ENCODE measurements around the gene RAP2C. TPM values are rescaled to one million over a fixed set of nuclear protein-coding genes. Genes with fewer than 3 reads are reported as not detected.

The RAP2C gene
- total RNA-seq, 1 donor from 2014 or later: 49.8 TPM

DNA sequence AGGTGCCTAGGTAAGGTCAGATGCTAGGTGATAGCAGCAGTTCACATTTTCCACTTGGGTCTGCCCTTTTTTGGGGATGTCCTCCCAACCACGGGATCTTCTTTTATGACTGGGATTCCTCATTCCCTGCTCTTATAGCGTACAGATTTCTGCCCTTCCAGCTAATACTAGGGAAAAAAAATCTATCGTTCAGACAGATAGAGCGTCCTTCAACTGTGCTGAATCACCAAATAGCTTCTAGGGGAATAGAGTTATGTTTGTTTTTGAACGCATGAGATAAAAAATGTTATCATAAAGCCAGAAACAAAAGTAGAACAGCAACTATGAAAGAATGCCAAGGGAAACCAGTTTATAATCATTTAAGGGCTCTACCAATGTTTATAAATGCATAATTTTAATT is 13.0 kb downstream of the RAP2C start:
- POLR2A ChIA-PET: interaction anchor here (2.1 kb wide), 1 partner anchor 11 kb away, joined by 16 read pairs; no protein-coding TSS in a partner anchor
- H3K27ac Mint-ChIP-seq: no peak overlapping the region

DNA sequence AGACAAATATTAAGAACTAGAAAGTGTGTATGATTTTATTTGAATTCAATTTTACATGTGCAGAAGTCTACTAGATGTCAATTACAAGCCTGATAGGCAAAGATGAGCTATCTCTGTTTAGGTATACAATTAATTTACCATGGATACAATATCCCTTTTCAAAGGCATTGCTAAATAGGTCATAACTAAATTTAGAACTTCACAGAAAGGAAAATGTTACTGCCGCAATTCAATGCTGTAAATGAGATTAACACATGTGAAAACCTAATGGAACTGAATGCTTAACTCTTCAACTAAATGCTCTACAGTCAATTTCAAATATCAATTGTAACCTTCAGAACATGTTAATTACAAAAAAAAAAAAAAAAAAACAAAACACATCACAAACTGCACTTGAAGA is 14.6 kb downstream of the RAP2C start:
- CTCF ChIA-PET: no interaction called here
- peaks cover 13% of the 10 kb centered on the region for H3K4me1 Mint-ChIP-seq
- DNase-seq: no peak

More for the DNA sequence above, 13.0 kb downstream of the RAP2C start:
- no peak overlapping the region for H3K4me3 Mint-ChIP-seq
- H3K36me3 Mint-ChIP-seq (ENCODE audit: low read depth): peaks cover 27% of the 10 kb centered on the region
- intact Hi-C loops (cut with micrococcal nuclease): no loop called here
- no peaks in the 10 kb centered on the region for H3K9me3 Mint-ChIP-seq
- DNase-seq: no peak
- no peak for ATAC-seq (ENCODE audit: low read depth)
- no peaks in the 10 kb centered on the region for H3K27me3 Mint-ChIP-seq
- H3K4me1 Mint-ChIP-seq: peaks cover 26% of the 10 kb centered on the region
- CTCF ChIA-PET: no interaction called here
- TF ChIP-seq, protein P1, sequence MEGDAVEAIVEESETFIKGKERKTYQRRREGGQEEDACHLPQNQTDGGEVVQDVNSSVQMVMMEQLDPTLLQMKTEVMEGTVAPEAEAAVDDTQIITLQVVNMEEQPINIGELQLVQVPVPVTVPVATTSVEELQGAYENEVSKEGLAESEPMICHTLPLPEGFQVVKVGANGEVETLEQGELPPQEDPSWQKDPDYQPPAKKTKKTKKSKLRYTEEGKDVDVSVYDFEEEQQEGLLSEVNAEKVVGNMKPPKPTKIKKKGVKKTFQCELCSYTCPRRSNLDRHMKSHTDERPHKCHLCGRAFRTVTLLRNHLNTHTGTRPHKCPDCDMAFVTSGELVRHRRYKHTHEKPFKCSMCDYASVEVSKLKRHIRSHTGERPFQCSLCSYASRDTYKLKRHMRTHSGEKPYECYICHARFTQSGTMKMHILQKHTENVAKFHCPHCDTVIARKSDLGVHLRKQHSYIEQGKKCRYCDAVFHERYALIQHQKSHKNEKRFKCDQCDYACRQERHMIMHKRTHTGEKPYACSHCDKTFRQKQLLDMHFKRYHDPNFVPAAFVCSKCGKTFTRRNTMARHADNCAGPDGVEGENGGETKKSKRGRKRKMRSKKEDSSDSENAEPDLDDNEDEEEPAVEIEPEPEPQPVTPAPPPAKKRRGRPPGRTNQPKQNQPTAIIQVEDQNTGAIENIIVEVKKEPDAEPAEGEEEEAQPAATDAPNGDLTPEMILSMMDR (IDR thresholded peaks at IDR 0.05): no peak

DNA sequence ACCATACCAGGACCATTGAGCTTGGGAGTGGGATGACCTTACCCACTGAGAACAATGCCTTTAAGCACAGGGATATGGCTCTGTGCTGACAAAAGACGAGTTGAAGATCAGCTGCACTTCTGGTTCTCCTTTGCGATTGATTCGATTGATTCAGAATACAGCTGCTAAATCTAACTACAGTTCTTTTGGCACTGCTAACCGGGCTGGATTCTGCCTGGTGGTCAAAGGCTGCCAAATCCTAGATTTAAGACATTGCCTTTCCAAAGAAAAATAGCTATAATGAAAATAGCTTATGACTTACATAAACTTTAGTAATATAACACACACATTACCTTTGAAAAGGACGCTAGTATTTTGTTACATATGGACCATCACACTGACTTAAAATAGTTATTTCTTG is 18.3 kb downstream of the RAP2C start:
- Mint-ChIP-seq H3K4me3 (no peak overlapping the region), H3K36me3 (ENCODE audit: low read depth) (peaks cover 9% of the 10 kb centered on the region), H3K27me3 (no peaks in the 10 kb centered on the region), H3K9me3 (peaks cover 5% of the 10 kb centered on the region), H3K27ac (no peak overlapping the region), H3K4me1 (no peaks in the 10 kb centered on the region)
- ChIA-PET CTCF (interaction anchor here (1.0 kb wide), 1 partner anchor 19 kb away, joined by 3 read pairs; no protein-coding TSS in a partner anchor), POLR2A (no interaction called here)
- no peak for DNase-seq
- intact Hi-C loops (cut with micrococcal nuclease): no loop called here
- TF ChIP-seq, protein P1 (IDR thresholded peaks at IDR 0.05): no peak
- ATAC-seq (ENCODE audit: low read depth): no peak

More for the DNA sequence above, 14.6 kb downstream of the RAP2C start:
- Mint-ChIP-seq H3K4me3 (no peak overlapping the region), H3K27ac (no peak overlapping the region), H3K27me3 (no peaks in the 10 kb centered on the region), H3K9me3 (no peaks in the 10 kb centered on the region), H3K36me3 (ENCODE audit: low read depth) (peaks cover 20% of the 10 kb centered on the region)
- TF ChIP-seq, protein P1 (IDR thresholded peaks at IDR 0.05): no peak
- intact Hi-C loops (cut with micrococcal nuclease): no loop called here
- POLR2A ChIA-PET: no interaction called here
- no peak for ATAC-seq (ENCODE audit: low read depth)

DNA sequence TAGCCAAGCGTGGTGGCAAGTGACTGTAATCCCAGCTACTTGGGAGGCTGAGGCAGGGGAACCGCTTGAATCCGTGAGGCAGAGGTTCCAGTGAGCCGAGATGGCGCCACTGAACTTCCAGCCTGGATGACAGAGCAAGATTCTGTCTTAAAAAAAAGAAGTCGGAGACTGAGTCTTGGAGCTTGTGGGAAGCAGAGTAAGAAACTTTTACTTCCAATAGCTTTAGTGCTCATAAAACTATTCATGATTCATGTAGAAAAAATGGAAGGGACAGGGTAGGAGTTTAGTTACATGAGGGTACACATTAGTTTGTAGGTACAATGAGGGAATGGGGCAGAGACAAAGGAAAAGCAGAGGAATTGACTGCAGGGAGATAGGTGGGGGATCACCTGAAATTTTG is 19.3 kb downstream of the RAP2C start:
- intact Hi-C loops (cut with micrococcal nuclease): no loop called here
- peaks cover 7% of the 10 kb centered on the region for H3K9me3 Mint-ChIP-seq
- H3K36me3 Mint-ChIP-seq (ENCODE audit: low read depth): peaks cover 6% of the 10 kb centered on the region
- no peak overlapping the region for H3K4me3 Mint-ChIP-seq
- DNase-seq (no peak), ATAC-seq (ENCODE audit: low read depth) (no peak)
- ChIA-PET CTCF (no interaction called here), POLR2A (no interaction called here)
- H3K27me3 Mint-ChIP-seq: no peaks in the 10 kb centered on the region
- no peak overlapping the region for H3K27ac Mint-ChIP-seq
- TF ChIP-seq, protein P1 (IDR thresholded peaks at IDR 0.05): no peak
- H3K4me1 Mint-ChIP-seq: no peaks in the 10 kb centered on the region

DNA sequence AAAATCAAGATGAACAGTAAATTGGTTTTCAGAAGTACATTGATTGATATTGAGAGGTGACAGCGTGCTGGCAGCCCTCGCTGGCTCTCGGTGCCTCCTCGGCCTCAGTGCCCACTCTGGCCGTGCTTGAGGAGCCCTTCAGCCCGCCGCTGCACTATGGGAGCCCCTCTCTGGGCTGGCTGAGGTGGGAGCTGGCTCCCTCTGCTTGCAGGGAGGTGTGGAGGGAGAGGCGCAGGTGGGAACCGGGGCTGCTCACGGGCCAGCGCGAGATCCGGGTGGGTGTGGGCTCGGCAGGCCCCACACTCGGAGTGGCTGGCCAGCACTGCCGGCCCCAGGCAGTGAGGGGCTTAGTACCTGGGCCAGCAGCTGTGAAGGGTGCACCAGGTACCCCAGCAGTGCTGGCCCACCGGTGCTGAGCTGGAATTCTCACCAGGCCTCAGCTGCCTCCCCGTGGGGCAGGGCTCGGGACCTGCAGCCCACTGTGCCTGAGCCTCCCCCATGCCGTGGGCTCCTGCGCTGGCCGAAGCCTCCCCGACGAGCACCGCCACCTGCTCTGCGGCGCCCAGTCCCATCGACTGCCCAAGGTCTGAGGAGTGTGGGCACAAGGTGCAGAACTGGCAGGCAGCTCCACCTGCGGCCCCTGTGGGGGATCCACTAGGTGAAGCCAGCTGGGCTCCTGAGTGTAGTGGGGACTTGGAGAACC is 25.2 kb downstream of the RAP2C start:
- no peak for DNase-seq
- ChIA-PET POLR2A (no interaction called here), CTCF (no interaction called here)
- intact Hi-C loops (cut with micrococcal nuclease): no loop called here
- ATAC-seq (ENCODE audit: low read depth): no peak
- Mint-ChIP-seq H3K27me3 (no peaks in the 10 kb centered on the region), H3K36me3 (ENCODE audit: low read depth) (peaks cover 3% of the 10 kb centered on the region), H3K9me3 (peaks cover 8% of the 10 kb centered on the region), H3K4me1 (no peaks in the 10 kb centered on the region), H3K27ac (no peak overlapping the region), H3K4me3 (no peak overlapping the region)
- TF ChIP-seq, protein P1 (IDR thresholded peaks at IDR 0.05): no peak
